ENCODE measurements around the gene CNPY1.

The CNPY1 gene

GRCh38 chr7:155458878-155459699, 87.3 kb downstream of the CNPY1 start:
- TF ChIP-seq CTCF (IDR thresholded peaks at IDR 0.05; ENCODE audit: control extremely low read depth, extremely low read depth, low read depth, missing control alignments), result no peak
- ChIA-PET POLR2A (no interaction called here), CTCF (no interaction called here)
- no peak for DNase-seq (ENCODE audit: extremely low spot score)

GRCh38 chr7:155458111-155458877, 88.1 kb downstream of the CNPY1 start, which contains the start of gene EN2:
Gene EN2 (plus strand): TSS chr7:155458129. CDS start chr7:155458378, 249 bp downstream.
- TF ChIP-seq CTCF (IDR thresholded peaks at IDR 0.05; ENCODE audit: control extremely low read depth, extremely low read depth, low read depth, missing control alignments), result no peak
- POLR2A ChIA-PET, result no interaction called here
- DNase-seq (ENCODE audit: extremely low spot score), result no peak
- CTCF ChIA-PET, result no interaction called here

GRCh38 chr7:155457544-155458110, 88.7 kb downstream of the CNPY1 start:
- ChIA-PET POLR2A (no interaction called here), CTCF (no interaction called here)
- TF ChIP-seq CTCF (IDR thresholded peaks at IDR 0.05; ENCODE audit: control extremely low read depth, extremely low read depth, low read depth, missing control alignments), result no peak
- DNase-seq (ENCODE audit: extremely low spot score), result no peak

- DNase-seq (ENCODE audit: extremely low spot score), result no peak
- TF ChIP-seq CTCF (IDR thresholded peaks at IDR 0.05; ENCODE audit: control extremely low read depth, extremely low read depth, low read depth, missing control alignments), result no peak
- POLR2A ChIA-PET, result no interaction called here
- CTCF ChIA-PET, result no interaction called here
Measured at GRCh38 chr7:155456738-155457543, 89.4 kb downstream of the CNPY1 start.

GRCh38 chr7:155455776-155456737, 90.3 kb downstream of the CNPY1 start:
- POLR2A ChIA-PET, result no interaction called here

More at GRCh38 chr7:155455776-155456737, 90.3 kb downstream of the CNPY1 start:
- no peak for TF ChIP-seq CTCF (IDR thresholded peaks at IDR 0.05; ENCODE audit: control extremely low read depth, extremely low read depth, low read depth, missing control alignments)
- CTCF ChIA-PET, result no interaction called here
- no peak for DNase-seq (ENCODE audit: extremely low spot score)

Measured in GM10248 (cell line).